A549 (cell line): ENCODE results near the gene SRGAP3. TPM values are rescaled to one million over a fixed set of nuclear protein-coding genes. Genes with fewer than 3 reads are reported as not detected.

Experiments used
- ATAC-seq, 2 experiments: fragments of 200-7000 bp in 1 of 2; fragments of >200 bp in 1 of 2; cut with Nextera tagmentation in 1 of 2; cut with Tn5 transposase in 1 of 2; 3 replicates each; pipeline versions ENCODE4 v1.8.0 to v1.9.1; 2018 to 2020; ENCODE audit warnings: mild to moderate bottlenecking in 1 of 2, moderate library complexity in 1 of 2
- CTCF ChIA-PET: fragments of 300-600 bp; sonication (Branson Sonifier 250); formaldehyde crosslinking; extraction: SDS; loops from one replicate; lab custom pipeline; 2021; ENCODE audit warnings: antibody characterized with exemption, inconsistent platforms; lab: Yijun Ruan, JAX
- POLR2A ChIA-PET: fragments of 350-600 bp; formaldehyde crosslinking; extraction: SDS; loops from one replicate; lab custom pipeline; 2021; ENCODE audit warnings: antibody characterized with exemption, inconsistent platforms; lab: Yijun Ruan, JAX
- DNase-seq, 2 experiments: peaks; one replicate each; pipeline versions ENCODE4 v3.0.0 to v3.0.0-alpha.2; 2011 to 2016; ENCODE audit warnings: low read depth in 1 of 2, low spot score in 1 of 2
- FAIRE-seq: peaks from 2 replicates; lab custom pipeline; 2011; peaks lifted over from hg19 to GRCh38; lab: Jason Lieb, UNC
- H3K27ac ChIP-seq, 2 experiments: fragments of >200 bp; sonication (Bioruptor Twin); formaldehyde crosslinking; 3 replicates each; pipeline ENCODE4 v1.5.1; 2016 to 2017
- H3K4me1 ChIP-seq: fragments of >200 bp; sonication (Bioruptor Twin); formaldehyde crosslinking; 3 replicates; pipeline ENCODE4 v1.6.1; 2016
- H3K4me2 ChIP-seq: fragments of >200 bp; sonication (Bioruptor Twin); formaldehyde crosslinking; 3 replicates; pipeline ENCODE4 v1.6.1; 2016
- H3K4me3 ChIP-seq: fragments of >200 bp; sonication (Bioruptor Twin); formaldehyde crosslinking; 3 replicates; pipeline ENCODE4 v1.5.1; 2016
- H3K9me3 ChIP-seq: fragments of >200 bp; sonication (Bioruptor Twin); formaldehyde crosslinking; 3 replicates; pipeline ENCODE4 v1.6.1; 2016
- BCL3 ChIP-seq: fragments of >200 bp; sonication (Bioruptor Twin); formaldehyde crosslinking; IDR thresholded peaks from 3 replicates; pipeline ENCODE4 v1.6.1; 2016
- CBX2 ChIP-seq: fragments of 200-600 bp; sonication (generic); IDR thresholded peaks from 2 replicates; pipeline ENCODE4 v1.6.1; 2016; ENCODE audit warnings: low read depth, mild to moderate bottlenecking, borderline replicate concordance
- ESRRA ChIP-seq: fragments of 150-350 bp; IDR thresholded peaks from 2 replicates; pipeline ENCODE4 v1.6.1; 2014; ENCODE audit warnings: mild to moderate bottlenecking, low read length, borderline replicate concordance
- FOSB ChIP-seq: fragments of 250-450 bp; sonication (Bioruptor Pico); IDR thresholded peaks from 2 replicates; pipeline ENCODE4 v1.5.0; 2020; ENCODE audit warnings: mild to moderate bottlenecking, moderate library complexity
- GATA3 ChIP-seq: IDR thresholded peaks from 2 replicates; pipeline ENCODE4 v1.6.1; 2012; ENCODE audit warnings: borderline replicate concordance
- HOXA7 ChIP-seq: fragments of 250-450 bp; sonication (Bioruptor Pico); IDR thresholded peaks from 2 replicates; pipeline ENCODE4 v1.5.0; 2020; ENCODE audit warnings: mild to moderate bottlenecking, moderate library complexity
- HOXB13 ChIP-seq: fragments of 250-450 bp; sonication (Bioruptor Pico); IDR thresholded peaks from 2 replicates; pipeline ENCODE4 v1.5.0; 2020; ENCODE audit warnings: low read depth, mild to moderate bottlenecking, moderate library complexity
- JUN ChIP-seq, 2 experiments: fragments of >200 bp; sonication (Bioruptor Twin); formaldehyde crosslinking; IDR thresholded peaks; 2 replicates in 1 of 2; 3 replicates in 1 of 2; pipeline ENCODE4 v1.6.1; 2016 to 2017
- JUNB ChIP-seq: fragments of >200 bp; sonication (Bioruptor Twin); formaldehyde crosslinking; IDR thresholded peaks from 2 replicates; pipeline ENCODE4 v1.6.1; 2016
- KDM1A ChIP-seq: fragments of 200-600 bp; sonication (generic); IDR thresholded peaks from 2 replicates; pipeline ENCODE4 v1.6.1; 2016; ENCODE audit warnings: low read depth, mild to moderate bottlenecking
- NPAS2 ChIP-seq: fragments of 250-450 bp; sonication (Bioruptor Pico); IDR thresholded peaks from 2 replicates; pipeline ENCODE4 v1.8.0; 2022; ENCODE audit warnings: mild to moderate bottlenecking, moderate library complexity, borderline replicate concordance
- PBX3 ChIP-seq: IDR thresholded peaks from 2 replicates; pipeline ENCODE4 v1.6.1; 2012
- PHF8 ChIP-seq: fragments of 200-600 bp; sonication (generic); IDR thresholded peaks from 2 replicates; pipeline ENCODE4 v1.6.1; 2016; ENCODE audit warnings: low read depth, mild to moderate bottlenecking, antibody characterized with exemption, moderate library complexity, borderline replicate concordance
- RAD21 ChIP-seq, 2 experiments: fragments of >200 bp in 1 of 2; sonication (Bioruptor Twin) in 1 of 2; formaldehyde crosslinking in 1 of 2; IDR thresholded peaks in 1 of 2; conservative IDR thresholded peaks in 1 of 2; 2 replicates in 1 of 2; 3 replicates in 1 of 2; pipeline ENCODE4 v1.6.1; 2012 to 2018; ENCODE audit warnings: inconsistent platforms in 1 of 2
- RFX5 ChIP-seq: fragments of 450-650 bp; IDR thresholded peaks from 2 replicates; pipeline ENCODE4 v1.7.1; 2014; ENCODE audit warnings: antibody characterized with exemption, mild to moderate bottlenecking, moderate library complexity
- SREBF2 ChIP-seq: fragments of 450-650 bp; IDR thresholded peaks from 2 replicates; pipeline ENCODE4 v1.6.1; 2014; ENCODE audit warnings: mild to moderate bottlenecking, moderate library complexity
- TP53 ChIP-seq: fragments of 250-450 bp; sonication (Bioruptor Pico); IDR thresholded peaks from 2 replicates; pipeline ENCODE4 v1.5.0; 2021; ENCODE audit warnings: mild to moderate bottlenecking, moderate library complexity
- ZC3H11A ChIP-seq: fragments of 450-650 bp; IDR thresholded peaks from 2 replicates; pipeline ENCODE4 v1.6.1; 2014; ENCODE audit warnings: antibody characterized with exemption, mild to moderate bottlenecking
- ZNF302 ChIP-seq: fragments of 250-450 bp; sonication (Bioruptor Pico); IDR thresholded peaks from 2 replicates; pipeline ENCODE4 v1.9.0; 2021; ENCODE audit warnings: inconsistent platforms, mild to moderate bottlenecking, moderate library complexity
- WGBS: methylation state at CpG from one replicate; pipeline ENCODE4 v1.1.6; 2017; ENCODE audit errors: missing lambda C conversion rate; 5-methylcytosine and 5-hydroxymethylcytosine counted together
- polyA plus RNA-seq, 4 experiments: library from polyadenylated mRNA; depleted of rRNA in 3 of 4; stranded (reverse); fragments of >200 nt; fragmentation: RNase III in 1 of 4; extraction: RNeasy Plus Mini Kit Qiagen cat#74134 plus additional on column Dnase treatment in 1 of 4; gene quantifications; 2 replicates in 3 of 4; 3 replicates in 1 of 4; pipeline ENCODE4 v1.2.3, GENCODE V29; 2011 to 2017
- TF ChIP-seq, protein P1 (sequence below): fragments of >200 bp; sonication (Bioruptor Twin); formaldehyde crosslinking; IDR thresholded peaks from 3 replicates; pipeline ENCODE4 v1.5.1; 2016
- TF ChIP-seq, protein P2 (sequence below): fragments of >200 bp; sonication (Bioruptor Twin); formaldehyde crosslinking; IDR thresholded peaks from 2 replicates; pipeline ENCODE4 v1.6.1; 2016
- TF ChIP-seq, protein P3 (sequence below): fragments of 250-450 bp; sonication (Bioruptor Pico); IDR thresholded peaks from 2 replicates; pipeline ENCODE4 v1.5.0; 2021; ENCODE audit warnings: mild to moderate bottlenecking, moderate library complexity, borderline replicate concordance
- TF ChIP-seq, protein P4 (sequence below): fragments of 150-350 bp; IDR thresholded peaks from 2 replicates; pipeline ENCODE4 v1.6.1; 2014; ENCODE audit warnings: low read depth, mild to moderate bottlenecking, low read length

Gene SRGAP3
- polyA plus RNA-seq, 2 of the 4 experiments (the other 2 are of a cell fraction) = 1.6 to 2.5 TPM

DNA sequence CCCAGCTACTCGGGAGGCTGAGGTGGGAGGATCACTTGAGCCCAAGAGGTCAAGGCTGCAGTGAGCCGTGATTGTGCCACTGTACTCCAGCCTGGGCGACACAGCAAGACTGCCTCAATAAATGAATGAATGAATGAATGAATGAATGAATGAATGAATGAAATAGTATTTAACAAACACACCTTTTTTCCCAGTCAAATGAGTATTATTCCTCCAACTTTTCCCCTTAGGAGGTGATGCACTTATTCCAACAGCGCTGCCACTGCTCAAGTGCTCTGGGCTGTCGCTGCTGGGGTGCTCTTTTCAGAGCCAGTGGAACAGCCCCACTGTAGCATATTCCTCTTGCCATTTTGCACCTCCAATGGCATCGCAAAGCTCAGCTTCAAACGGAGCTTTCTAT is 219.4 kb downstream of the SRGAP3 start:
- no peak overlapping the region for H3K27ac ChIP-seq
- POLR2A ChIA-PET = no interaction called here
- no peak for FAIRE-seq
- no peaks in the 10 kb centered on the region for H3K9me3 ChIP-seq
- TF ChIP-seq ZNF302 = no peak
- TF ChIP-seq KDM1A = no peak
- TF ChIP-seq, protein P1, sequence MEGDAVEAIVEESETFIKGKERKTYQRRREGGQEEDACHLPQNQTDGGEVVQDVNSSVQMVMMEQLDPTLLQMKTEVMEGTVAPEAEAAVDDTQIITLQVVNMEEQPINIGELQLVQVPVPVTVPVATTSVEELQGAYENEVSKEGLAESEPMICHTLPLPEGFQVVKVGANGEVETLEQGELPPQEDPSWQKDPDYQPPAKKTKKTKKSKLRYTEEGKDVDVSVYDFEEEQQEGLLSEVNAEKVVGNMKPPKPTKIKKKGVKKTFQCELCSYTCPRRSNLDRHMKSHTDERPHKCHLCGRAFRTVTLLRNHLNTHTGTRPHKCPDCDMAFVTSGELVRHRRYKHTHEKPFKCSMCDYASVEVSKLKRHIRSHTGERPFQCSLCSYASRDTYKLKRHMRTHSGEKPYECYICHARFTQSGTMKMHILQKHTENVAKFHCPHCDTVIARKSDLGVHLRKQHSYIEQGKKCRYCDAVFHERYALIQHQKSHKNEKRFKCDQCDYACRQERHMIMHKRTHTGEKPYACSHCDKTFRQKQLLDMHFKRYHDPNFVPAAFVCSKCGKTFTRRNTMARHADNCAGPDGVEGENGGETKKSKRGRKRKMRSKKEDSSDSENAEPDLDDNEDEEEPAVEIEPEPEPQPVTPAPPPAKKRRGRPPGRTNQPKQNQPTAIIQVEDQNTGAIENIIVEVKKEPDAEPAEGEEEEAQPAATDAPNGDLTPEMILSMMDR = no peak
- TF ChIP-seq, protein P2, sequence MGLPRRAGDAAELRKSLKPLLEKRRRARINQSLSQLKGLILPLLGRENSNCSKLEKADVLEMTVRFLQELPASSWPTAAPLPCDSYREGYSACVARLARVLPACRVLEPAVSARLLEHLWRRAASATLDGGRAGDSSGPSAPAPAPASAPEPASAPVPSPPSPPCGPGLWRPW = no peak
- TF ChIP-seq PHF8 = no peak
- TF ChIP-seq, protein P3, sequence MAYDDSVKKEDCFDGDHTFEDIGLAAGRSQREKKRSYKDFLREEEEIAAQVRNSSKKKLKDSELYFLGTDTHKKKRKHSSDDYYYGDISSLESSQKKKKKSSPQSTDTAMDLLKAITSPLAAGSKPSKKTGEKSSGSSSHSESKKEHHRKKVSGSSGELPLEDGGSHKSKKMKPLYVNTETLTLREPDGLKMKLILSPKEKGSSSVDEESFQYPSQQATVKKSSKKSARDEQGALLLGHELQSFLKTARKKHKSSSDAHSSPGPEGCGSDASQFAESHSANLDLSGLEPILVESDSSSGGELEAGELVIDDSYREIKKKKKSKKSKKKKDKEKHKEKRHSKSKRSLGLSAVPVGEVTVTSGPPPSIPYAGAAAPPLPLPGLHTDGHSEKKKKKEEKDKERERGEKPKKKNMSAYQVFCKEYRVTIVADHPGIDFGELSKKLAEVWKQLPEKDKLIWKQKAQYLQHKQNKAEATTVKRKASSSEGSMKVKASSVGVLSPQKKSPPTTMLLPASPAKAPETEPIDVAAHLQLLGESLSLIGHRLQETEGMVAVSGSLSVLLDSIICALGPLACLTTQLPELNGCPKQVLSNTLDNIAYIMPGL (CRISPR knock-in tag) = no peak
- TF ChIP-seq RAD21 (conservative IDR thresholded peaks at IDR 0.05 in 1 of 2, IDR thresholded peaks at IDR 0.05 in 1 of 2) = no peak
- no peak for TF ChIP-seq ZC3H11A
- no peak for TF ChIP-seq HOXB13 (CRISPR knock-in tag)
- no peak for TF ChIP-seq JUNB
- TF ChIP-seq GATA3 = no peak
- TF ChIP-seq, protein P4, sequence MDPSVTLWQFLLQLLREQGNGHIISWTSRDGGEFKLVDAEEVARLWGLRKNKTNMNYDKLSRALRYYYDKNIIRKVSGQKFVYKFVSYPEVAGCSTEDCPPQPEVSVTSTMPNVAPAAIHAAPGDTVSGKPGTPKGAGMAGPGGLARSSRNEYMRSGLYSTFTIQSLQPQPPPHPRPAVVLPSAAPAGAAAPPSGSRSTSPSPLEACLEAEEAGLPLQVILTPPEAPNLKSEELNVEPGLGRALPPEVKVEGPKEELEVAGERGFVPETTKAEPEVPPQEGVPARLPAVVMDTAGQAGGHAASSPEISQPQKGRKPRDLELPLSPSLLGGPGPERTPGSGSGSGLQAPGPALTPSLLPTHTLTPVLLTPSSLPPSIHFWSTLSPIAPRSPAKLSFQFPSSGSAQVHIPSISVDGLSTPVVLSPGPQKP = no peak
- no peak for TF ChIP-seq PBX3
- no peak for TF ChIP-seq HOXA7 (CRISPR knock-in tag)
- no peak for TF ChIP-seq NPAS2
- TF ChIP-seq BCL3 = no peak
- no peak for TF ChIP-seq SREBF2
- TF ChIP-seq TP53 (CRISPR knock-in tag) = no peak
- TF ChIP-seq FOSB (CRISPR knock-in tag) = no peak
- 70% methylated on average over 7 of the region's 7 CpGs for WGBS
- DNase-seq = no peak
- no peak overlapping the region for H3K4me3 ChIP-seq
- CTCF ChIA-PET = no interaction called here
- ATAC-seq = no peak
- H3K4me2 ChIP-seq = no peak overlapping the region
- no peaks in the 10 kb centered on the region for H3K4me1 ChIP-seq

- ChIA-PET POLR2A (no interaction called here), CTCF (interaction anchor here (2.0 kb wide), 1 partner anchor 259 kb away, joined by 7 read pairs; the partner anchor contains the start of gene OXTR)
- FAIRE-seq = no peak
- no peak for TF ChIP-seq TP53 (CRISPR knock-in tag)
- no peak for TF ChIP-seq ZC3H11A
- no peak for TF ChIP-seq FOSB (CRISPR knock-in tag)
- no peak for TF ChIP-seq JUN (IDR thresholded peaks at IDR 0.05)
- no peak for TF ChIP-seq HOXA7 (CRISPR knock-in tag)
- no peak for TF ChIP-seq PBX3
- no peak for TF ChIP-seq RFX5
- no peak for TF ChIP-seq CBX2
- TF ChIP-seq, protein P1 = no peak
- no peak for TF ChIP-seq ESRRA
- no peak for TF ChIP-seq NPAS2
- no peak for DNase-seq
- ATAC-seq = no peak
- no peaks in the 10 kb centered on the region for H3K9me3 ChIP-seq
- no peak overlapping the region for H3K4me3 ChIP-seq
- no peak overlapping the region for H3K4me2 ChIP-seq
- 46% methylated on average over 5 of the region's 5 CpGs for WGBS
- H3K27ac ChIP-seq = no peak overlapping the region
- H3K4me1 ChIP-seq = no peaks in the 10 kb centered on the region
Observed at GRCh38 chr3:9028134-9028533, 221.3 kb downstream of the SRGAP3 start.
